ENCODE measurements around the gene GALNT14.

GALNT14 gene

DNA sequence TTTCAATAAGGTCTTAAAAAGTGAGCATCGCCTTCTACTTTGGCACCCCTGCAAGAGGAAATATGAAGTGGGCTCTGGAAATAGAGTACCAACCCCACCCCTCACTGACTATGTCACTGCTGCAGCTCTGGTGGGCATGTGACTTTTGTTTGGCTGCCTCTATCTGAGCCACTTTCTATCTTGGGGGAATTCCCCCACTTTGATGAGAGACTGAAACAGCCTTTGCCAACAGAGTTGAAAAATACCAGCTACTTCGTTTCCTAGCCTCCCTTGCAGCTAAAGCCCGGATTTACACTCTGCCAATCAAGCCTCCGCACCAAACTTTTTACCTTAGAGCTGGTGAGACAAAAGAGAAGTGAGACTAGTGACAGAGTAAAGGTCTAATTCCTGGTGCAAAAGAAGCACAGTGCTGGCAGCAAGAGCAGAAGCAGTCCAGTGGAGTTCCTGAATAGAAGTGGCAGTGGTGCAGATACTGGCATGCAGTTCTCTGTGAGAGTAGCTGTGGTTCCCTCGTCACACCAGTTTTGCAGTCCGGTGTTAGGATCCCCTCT is 12.0 kb upstream of the GALNT14 start:
- Histone ChIP-seq H3K4me1 (ENCODE audit: control insufficient read depth, low read depth, low read length) (no peaks in the 10 kb centered on the region), H3K36me3 (ENCODE audit: control insufficient read depth, low read depth, low read length) (no peaks in the 10 kb centered on the region), H3K9me3 (ENCODE audit: control insufficient read depth, low read depth, low read length) (no peaks in the 10 kb centered on the region), H3K27ac (ENCODE audit: low read length) (no peak overlapping the region), H3K27me3 (ENCODE audit: control insufficient read depth, insufficient read depth, low read length) (no peaks in the 10 kb centered on the region), H3K9ac (ENCODE audit: low read length) (no peak overlapping the region), H3K4me3 (ENCODE audit: low read length) (no peak overlapping the region)

- H3K27me3 ChIP-seq (ENCODE audit: control insufficient read depth, insufficient read depth, low read length), result no peaks in the 10 kb centered on the region
Observed at GRCh38 chr2:31148514-31148913, 10.3 kb upstream of the GALNT14 start.

GRCh38 chr2:31147645-31148044 is 9.4 kb upstream of the GALNT14 start:
- H3K27ac ChIP-seq (ENCODE audit: low read length), result no peak overlapping the region
- peaks cover 4% of the 10 kb centered on the region for H3K4me1 ChIP-seq (ENCODE audit: control insufficient read depth, low read depth, low read length)
- no peak overlapping the region for H3K4me3 ChIP-seq (ENCODE audit: low read length)
- no peaks in the 10 kb centered on the region for H3K27me3 ChIP-seq (ENCODE audit: control insufficient read depth, insufficient read depth, low read length)
- no peak overlapping the region for H3K9ac ChIP-seq (ENCODE audit: low read length)
- no peaks in the 10 kb centered on the region for H3K36me3 ChIP-seq (ENCODE audit: control insufficient read depth, low read depth, low read length)
- no peaks in the 10 kb centered on the region for H3K9me3 ChIP-seq (ENCODE audit: control insufficient read depth, low read depth, low read length)

More at GRCh38 chr2:31148514-31148913, 10.3 kb upstream of the GALNT14 start:
- no peak overlapping the region for H3K4me3 ChIP-seq (ENCODE audit: low read length)
- peaks cover 4% of the 10 kb centered on the region for H3K4me1 ChIP-seq (ENCODE audit: control insufficient read depth, low read depth, low read length)
- H3K36me3 ChIP-seq (ENCODE audit: control insufficient read depth, low read depth, low read length), result no peaks in the 10 kb centered on the region
- H3K27ac ChIP-seq (ENCODE audit: low read length), result no peak overlapping the region
- H3K9ac ChIP-seq (ENCODE audit: low read length), result no peak overlapping the region
- no peaks in the 10 kb centered on the region for H3K9me3 ChIP-seq (ENCODE audit: control insufficient read depth, low read depth, low read length)

DNA sequence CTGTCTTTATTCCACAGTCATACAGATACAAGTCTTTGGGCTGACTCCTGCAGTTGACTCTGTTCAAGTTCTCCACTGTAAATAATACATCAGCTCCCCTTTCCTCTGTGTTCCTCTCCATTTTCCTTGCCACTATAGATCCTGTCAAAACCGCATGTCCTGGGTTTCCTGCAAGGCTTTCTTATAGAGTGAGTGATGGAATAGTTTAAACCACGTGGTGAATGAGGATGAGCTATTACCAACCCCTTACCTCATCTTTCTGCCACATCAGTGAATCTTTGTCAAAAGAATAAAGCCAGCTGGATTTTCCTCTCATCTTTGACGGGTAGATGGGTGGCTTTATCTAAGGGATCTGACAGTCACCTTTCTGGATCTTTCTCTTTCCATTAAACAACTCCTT is 3.9 kb upstream of the GALNT14 start:
- no peak overlapping the region for H3K4me3 ChIP-seq (ENCODE audit: low read length)
- H3K4me1 ChIP-seq (ENCODE audit: control insufficient read depth, low read depth, low read length), result peaks cover 4% of the 10 kb centered on the region
- no peak overlapping the region for H3K9ac ChIP-seq (ENCODE audit: low read length)
- no peaks in the 10 kb centered on the region for H3K9me3 ChIP-seq (ENCODE audit: control insufficient read depth, low read depth, low read length)
- no peaks in the 10 kb centered on the region for H3K36me3 ChIP-seq (ENCODE audit: control insufficient read depth, low read depth, low read length)
- H3K27ac ChIP-seq (ENCODE audit: low read length), result no peak overlapping the region
- peaks cover 47% of the 10 kb centered on the region for H3K27me3 ChIP-seq (ENCODE audit: control insufficient read depth, insufficient read depth, low read length)

DNA sequence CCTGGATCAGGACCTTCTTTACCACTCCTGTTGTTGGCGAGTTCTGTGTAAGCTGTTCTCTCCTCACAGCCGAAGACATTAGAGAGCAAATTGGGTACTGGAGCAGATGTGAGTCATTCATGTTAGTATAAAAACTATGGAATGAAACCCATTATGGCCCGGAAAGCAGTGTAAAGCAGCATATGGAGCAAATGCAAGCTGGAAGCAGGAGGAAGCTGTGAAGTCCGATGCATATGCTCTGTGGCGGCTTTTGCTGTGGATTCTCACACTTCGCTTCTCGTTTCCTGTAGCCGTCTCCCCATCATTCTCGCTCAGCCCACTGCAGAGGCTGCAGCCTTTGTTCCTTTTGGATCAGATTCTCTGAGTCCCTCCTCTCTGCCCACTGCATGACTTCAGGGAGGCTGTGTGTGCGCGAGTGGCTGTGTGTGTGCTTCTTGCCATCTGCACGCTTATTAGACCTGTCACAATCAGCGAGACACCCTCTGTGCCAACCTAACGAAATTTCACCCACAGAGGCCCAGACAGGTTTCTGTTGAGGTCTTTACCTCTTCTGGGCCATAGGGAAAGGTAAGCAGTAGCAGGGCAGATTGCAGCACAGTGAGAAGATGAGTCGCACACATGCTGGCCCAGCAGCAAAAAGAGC is 3.3 kb upstream of the GALNT14 start:
- H3K9me3 ChIP-seq (ENCODE audit: control insufficient read depth, low read depth, low read length), result no peaks in the 10 kb centered on the region
- no peak overlapping the region for H3K27ac ChIP-seq (ENCODE audit: low read length)
- no peak overlapping the region for H3K9ac ChIP-seq (ENCODE audit: low read length)
- peaks cover 53% of the 10 kb centered on the region for H3K27me3 ChIP-seq (ENCODE audit: control insufficient read depth, insufficient read depth, low read length)
- H3K36me3 ChIP-seq (ENCODE audit: control insufficient read depth, low read depth, low read length), result no peaks in the 10 kb centered on the region
- H3K4me1 ChIP-seq (ENCODE audit: control insufficient read depth, low read depth, low read length), result peaks cover 8% of the 10 kb centered on the region
- H3K4me3 ChIP-seq (ENCODE audit: low read length), result no peak overlapping the region

DNA sequence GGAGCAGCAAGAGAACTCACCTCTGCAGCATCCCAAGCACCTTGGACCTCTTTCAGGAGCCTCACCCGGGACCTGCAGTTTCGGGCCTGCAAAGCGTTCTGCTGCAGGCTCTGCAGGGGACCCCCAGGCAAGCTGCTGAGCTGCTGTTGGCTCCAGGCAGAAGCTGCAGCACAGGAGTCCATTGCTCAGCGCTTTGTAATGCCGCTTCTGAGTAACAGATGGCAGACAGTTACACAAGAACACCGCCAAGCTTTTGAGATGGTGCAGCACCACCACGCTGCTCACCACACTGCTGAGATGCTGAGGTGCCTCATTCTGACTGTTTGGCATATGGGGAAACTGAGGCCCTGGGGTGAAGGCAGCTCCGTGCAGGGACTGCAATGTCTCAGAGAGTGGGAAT is 1.9 kb upstream of the GALNT14 start:
- H3K4me3 ChIP-seq (ENCODE audit: low read length), result no peak overlapping the region
- H3K27ac ChIP-seq (ENCODE audit: low read length), result no peak overlapping the region
- no peak overlapping the region for H3K9ac ChIP-seq (ENCODE audit: low read length)
- no peaks in the 10 kb centered on the region for H3K9me3 ChIP-seq (ENCODE audit: control insufficient read depth, low read depth, low read length)
- peaks cover 8% of the 10 kb centered on the region for H3K4me1 ChIP-seq (ENCODE audit: control insufficient read depth, low read depth, low read length)
- H3K36me3 ChIP-seq (ENCODE audit: control insufficient read depth, low read depth, low read length), result no peaks in the 10 kb centered on the region
- H3K27me3 ChIP-seq (ENCODE audit: control insufficient read depth, insufficient read depth, low read length), result peaks cover 67% of the 10 kb centered on the region

DNA sequence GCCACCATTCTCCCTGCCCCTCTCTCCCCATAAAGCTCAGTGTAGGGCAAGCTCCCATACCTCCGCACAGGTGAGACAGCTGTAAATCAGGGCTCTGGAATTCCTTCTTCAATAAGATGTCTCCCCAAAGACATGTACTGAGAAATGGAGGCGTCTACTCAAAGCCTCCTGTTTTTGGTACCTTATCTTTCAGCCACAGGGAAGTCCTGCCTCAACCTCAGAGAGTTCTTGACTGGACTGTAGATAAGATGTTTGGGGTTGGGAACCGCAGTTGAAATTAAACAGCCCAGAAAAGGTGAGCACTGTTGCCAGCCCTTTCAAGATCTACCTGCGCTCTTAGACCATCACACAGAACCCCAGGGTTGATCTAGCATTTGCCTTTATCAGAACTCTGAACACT is 1.4 kb upstream of the GALNT14 start:
- H3K4me3 ChIP-seq (ENCODE audit: low read length), result no peak overlapping the region
- H3K4me1 ChIP-seq (ENCODE audit: control insufficient read depth, low read depth, low read length), result peaks cover 8% of the 10 kb centered on the region
- no peak overlapping the region for H3K27ac ChIP-seq (ENCODE audit: low read length)
- H3K27me3 ChIP-seq (ENCODE audit: control insufficient read depth, insufficient read depth, low read length), result peaks cover 70% of the 10 kb centered on the region
- H3K9me3 ChIP-seq (ENCODE audit: control insufficient read depth, low read depth, low read length), result no peaks in the 10 kb centered on the region
- no peak overlapping the region for H3K9ac ChIP-seq (ENCODE audit: low read length)
- no peaks in the 10 kb centered on the region for H3K36me3 ChIP-seq (ENCODE audit: control insufficient read depth, low read depth, low read length)

DNA sequence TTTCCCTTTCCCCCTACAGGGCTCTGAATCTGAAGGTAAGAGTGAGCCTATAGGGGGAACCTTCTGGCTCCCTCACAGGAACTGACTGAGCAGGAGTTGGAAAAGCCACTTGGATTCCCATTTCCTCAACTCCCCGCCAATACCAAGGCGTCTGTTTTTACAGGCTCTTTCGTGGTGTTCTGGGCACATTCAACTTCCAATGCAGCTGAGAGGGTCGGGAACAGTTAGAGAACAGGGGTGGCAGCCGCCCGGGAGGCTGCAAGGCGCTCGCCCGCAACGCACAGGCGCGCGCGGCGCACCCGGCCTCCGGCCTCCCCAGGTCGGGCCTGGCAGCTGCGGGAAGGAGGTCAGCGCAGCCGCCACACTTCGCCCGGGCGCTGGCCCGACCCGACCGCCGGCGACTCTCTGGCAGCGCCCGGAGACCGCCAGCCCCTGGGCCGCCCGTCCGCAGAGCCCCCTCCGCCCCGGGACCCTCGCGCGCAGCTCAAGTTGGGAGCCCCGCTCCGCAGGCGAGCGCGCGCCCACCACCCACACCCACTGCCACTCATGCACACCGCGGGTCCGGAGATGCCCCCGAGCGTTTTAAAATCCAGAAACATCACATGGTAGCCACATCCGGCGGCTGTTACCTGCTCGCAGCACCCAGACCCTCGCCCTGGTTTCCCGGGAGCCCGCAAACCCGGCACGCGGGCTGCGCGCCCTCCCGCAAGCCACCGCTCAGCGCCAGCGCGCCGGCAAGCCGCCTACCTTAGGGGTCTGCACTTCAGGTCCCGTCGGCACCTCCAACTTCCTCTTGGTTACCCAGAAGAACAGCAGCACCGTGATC is 816 bp downstream of the GALNT14 start:
- no peak overlapping the region for H3K9ac ChIP-seq (ENCODE audit: low read length)
- H3K36me3 ChIP-seq (ENCODE audit: control insufficient read depth, low read depth, low read length), result no peaks in the 10 kb centered on the region
- no peaks in the 10 kb centered on the region for H3K9me3 ChIP-seq (ENCODE audit: control insufficient read depth, low read depth, low read length)
- H3K4me1 ChIP-seq (ENCODE audit: control insufficient read depth, low read depth, low read length), result peaks cover 4% of the 10 kb centered on the region
- peaks cover 70% of the 10 kb centered on the region for H3K27me3 ChIP-seq (ENCODE audit: control insufficient read depth, insufficient read depth, low read length)
- peak overlapping the region; percentile 47 for H3K4me3 ChIP-seq (ENCODE audit: low read length)
- H3K27ac ChIP-seq (ENCODE audit: low read length), result no peak overlapping the region

DNA sequence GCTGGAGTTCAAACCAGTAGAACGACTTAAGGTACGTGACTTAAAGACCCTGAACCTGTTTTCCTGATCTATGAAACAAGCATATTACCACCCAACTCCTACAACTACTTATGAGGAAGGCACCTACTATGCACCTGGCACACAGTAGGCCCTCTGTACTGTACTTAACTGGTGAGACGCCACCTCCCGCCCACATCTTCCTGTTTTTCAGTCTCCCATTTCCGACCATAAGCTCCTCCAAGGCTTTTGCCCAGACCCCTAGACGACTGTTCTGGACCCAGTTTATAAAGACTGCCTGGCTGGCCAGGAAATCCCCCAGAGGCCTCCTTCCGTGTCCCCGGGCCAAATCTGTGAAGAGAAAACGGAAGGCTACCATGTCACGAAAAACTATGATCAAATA is 1.5 kb downstream of the GALNT14 start:
- Histone ChIP-seq H3K4me3 (ENCODE audit: low read length) (peak overlapping the region; percentile 47), H3K27me3 (ENCODE audit: control insufficient read depth, insufficient read depth, low read length) (peaks cover 64% of the 10 kb centered on the region), H3K36me3 (ENCODE audit: control insufficient read depth, low read depth, low read length) (no peaks in the 10 kb centered on the region), H3K9me3 (ENCODE audit: control insufficient read depth, low read depth, low read length) (no peaks in the 10 kb centered on the region), H3K4me1 (ENCODE audit: control insufficient read depth, low read depth, low read length) (peaks cover 11% of the 10 kb centered on the region), H3K9ac (ENCODE audit: low read length) (no peak overlapping the region), H3K27ac (ENCODE audit: low read length) (no peak overlapping the region)

GRCh38 chr2:31136000-31136399 is 2.2 kb downstream of the GALNT14 start:
- Histone ChIP-seq H3K27me3 (ENCODE audit: control insufficient read depth, insufficient read depth, low read length) (peaks cover 59% of the 10 kb centered on the region), H3K27ac (ENCODE audit: low read length) (no peak overlapping the region), H3K36me3 (ENCODE audit: control insufficient read depth, low read depth, low read length) (no peaks in the 10 kb centered on the region), H3K4me3 (ENCODE audit: low read length) (no peak overlapping the region), H3K4me1 (ENCODE audit: control insufficient read depth, low read depth, low read length) (peaks cover 16% of the 10 kb centered on the region), H3K9me3 (ENCODE audit: control insufficient read depth, low read depth, low read length) (no peaks in the 10 kb centered on the region), H3K9ac (ENCODE audit: low read length) (no peak overlapping the region)

DNA sequence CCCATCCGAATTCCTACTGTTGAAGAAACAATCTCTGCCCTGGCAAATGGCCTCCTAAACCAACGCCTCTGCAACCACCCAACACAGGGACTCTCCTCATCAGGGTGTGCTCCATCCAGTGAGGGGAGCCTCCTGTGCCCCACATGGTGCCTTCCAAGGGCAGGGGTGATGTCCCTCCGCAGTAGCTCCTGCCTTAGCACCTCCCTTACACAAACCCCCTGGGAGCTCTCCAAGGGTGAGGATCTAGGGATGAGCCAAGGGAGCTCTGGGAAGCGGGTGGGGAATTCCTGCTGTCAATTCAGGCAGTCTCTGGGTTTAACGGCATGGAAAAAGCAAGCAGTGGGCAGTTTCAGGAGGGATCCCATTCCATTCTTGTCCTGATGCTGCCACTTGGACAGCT is 3.8 kb downstream of the GALNT14 start:
- no peak overlapping the region for H3K9ac ChIP-seq (ENCODE audit: low read length)
- no peak overlapping the region for H3K27ac ChIP-seq (ENCODE audit: low read length)
- H3K4me1 ChIP-seq (ENCODE audit: control insufficient read depth, low read depth, low read length), result peaks cover 26% of the 10 kb centered on the region
- H3K27me3 ChIP-seq (ENCODE audit: control insufficient read depth, insufficient read depth, low read length), result peaks cover 46% of the 10 kb centered on the region
- no peaks in the 10 kb centered on the region for H3K36me3 ChIP-seq (ENCODE audit: control insufficient read depth, low read depth, low read length)
- H3K4me3 ChIP-seq (ENCODE audit: low read length), result no peak overlapping the region
- no peaks in the 10 kb centered on the region for H3K9me3 ChIP-seq (ENCODE audit: control insufficient read depth, low read depth, low read length)

Measured in iPS-18a (cell line).